Right atrium auricular region (tissue), 2 donors: ENCODE results near the gene COBL. TPM values are rescaled to one million over a fixed set of nuclear protein-coding genes. Genes with fewer than 3 reads are reported as not detected.

Experiments
- DNase-seq: peaks from one replicate; pipeline ENCODE4 v3.0.0-alpha.2; 2019; ENCODE audit warnings: low spot score
- H3K27ac ChIP-seq, 2 donors: fragments of 200-600 bp; sonication (generic); 1 replicate in 1 of 2; 2 replicates in 1 of 2; pipeline ENCODE4 v1.5.1; 2016 to 2019
- H3K27me3 ChIP-seq, 2 donors: fragments of 200-600 bp; sonication (generic); one replicate each; pipeline versions ENCODE4 v1.5.1 to v1.6.0; 2017 to 2019
- H3K36me3 ChIP-seq: fragments of 200-600 bp; sonication (generic); one replicate; pipeline ENCODE4 v1.5.1; 2016
- H3K4me1 ChIP-seq, 2 donors: fragments of 200-600 bp; sonication (generic); one replicate each; pipeline versions ENCODE4 v1.5.1 to v1.6.0; 2017 to 2019
- H3K4me3 ChIP-seq, 2 donors: fragments of 200-600 bp; sonication (generic); 1 replicate in 1 of 2; 2 replicates in 1 of 2; pipeline ENCODE4 v1.5.1; 2017 to 2019; ENCODE audit warnings: mild to moderate bottlenecking in 1 of 2, moderate library complexity in 1 of 2
- H3K9me3 ChIP-seq, 2 donors: fragments of 200-600 bp; sonication (generic); one replicate each; pipeline ENCODE4 v1.5.1; 2019
- CTCF ChIP-seq, 2 donors: fragments of 200-600 bp; sonication (generic); IDR thresholded peaks; one replicate each; pipeline ENCODE4 v1.5.1; 2019; ENCODE audit warnings: antibody characterized with exemption in 2 of 2
- total RNA-seq, 2 donors: library from RNA; depleted of rRNA; stranded (reverse); fragments of >200 nt; gene quantifications; one replicate each; pipeline ENCODE4 v1.1.0, GENCODE V29; 2016

COBL gene
- total RNA-seq = 10 to 100 TPM; 26.3 to 31.4 TPM

- DNase-seq = peak; percentile 40
- H3K4me1 ChIP-seq = peaks cover 0 to 16% of the 10 kb centered on the region in 2 donors
- no peaks in the 10 kb centered on the region for H3K27me3 ChIP-seq
- no peak for TF ChIP-seq CTCF (IDR thresholded peaks at IDR 0.05)
- peak within 1 kb of the TSS; percentile 41 to 71 for H3K27ac ChIP-seq
- H3K9me3 ChIP-seq = no peaks in the 10 kb centered on the region
- H3K4me3 ChIP-seq = peak within 1 kb of the TSS; percentile 57 to 61
- no peaks in the 10 kb centered on the region for H3K36me3 ChIP-seq
These were observed at the start of gene COBL for GRCh38 chr7:51316666-51317581. TSS of gene COBL (minus strand) at chr7:51316809. CDS start at chr7:51316633, 176 bp downstream.

GRCh38 chr7:51366172-51366728 lies 49.6 kb upstream of the COBL start:
- TF ChIP-seq CTCF (IDR thresholded peaks at IDR 0.05) = no peak
- Histone ChIP-seq H3K9me3 (no peaks in the 10 kb centered on the region), H3K27ac (no peak overlapping the region), H3K36me3 (no peaks in the 10 kb centered on the region), H3K4me1 (no peaks in the 10 kb centered on the region), H3K4me3 (no peak overlapping the region), H3K27me3 (no peaks in the 10 kb centered on the region)
- no peak for DNase-seq

GRCh38 chr7:51357821-51358220 lies 41.2 kb upstream of the COBL start:
- Histone ChIP-seq H3K27ac (no peak overlapping the region), H3K9me3 (no peaks in the 10 kb centered on the region), H3K27me3 (no peaks in the 10 kb centered on the region), H3K36me3 (no peaks in the 10 kb centered on the region), H3K4me1 (no peaks in the 10 kb centered on the region), H3K4me3 (no peak overlapping the region)
- DNase-seq = no peak
- TF ChIP-seq CTCF (IDR thresholded peaks at IDR 0.05) = no peak

GRCh38 chr7:51356849-51357516 lies 40.4 kb upstream of the COBL start:
- H3K27ac ChIP-seq = peak overlapping the region; percentile 11 to 62

GRCh38 chr7:51354897-51355296 lies 38.3 kb upstream of the COBL start:
- Histone ChIP-seq H3K36me3 (no peaks in the 10 kb centered on the region), H3K27ac (no peak overlapping the region), H3K4me3 (no peak overlapping the region), H3K4me1 (no peaks in the 10 kb centered on the region), H3K27me3 (no peaks in the 10 kb centered on the region), H3K9me3 (no peaks in the 10 kb centered on the region)
- TF ChIP-seq CTCF (IDR thresholded peaks at IDR 0.05) = no peak
- DNase-seq = no peak

More at GRCh38 chr7:51356849-51357516, 40.4 kb upstream of the COBL start:
- DNase-seq = no peak
- Histone ChIP-seq H3K4me1 (no peaks in the 10 kb centered on the region), H3K36me3 (no peaks in the 10 kb centered on the region), H3K27me3 (no peaks in the 10 kb centered on the region), H3K9me3 (no peaks in the 10 kb centered on the region), H3K4me3 (no peak overlapping the region)
- peak in 1 of 2 donors; percentile 28 for TF ChIP-seq CTCF (IDR thresholded peaks at IDR 0.05)
